HG03354 (cell line): ENCODE data around the gene SELP.
"Not testable (repeated sequence)": the region's sequence is repeated elsewhere in the genome, so short reads cannot be mapped to it uniquely, and the experiment has no call there.

Experiments
- ATAC-seq: cut with Tn5 transposase; IDR thresholded peaks from one replicate; pipeline ENCODE4 v1.9.1; 2021; ENCODE audit warnings: mild to moderate bottlenecking; ENCODE audit not compliant: unreplicated experiment, poor library complexity, severe bottlenecking

SELP gene

GRCh38 chr1:169630006-169630405 lies at the start of gene SELP:
TSS of gene SELP (minus strand) at chr1:169630124. CDS start at chr1:169630074, 50 bp downstream.
- ATAC-seq: no peak

- ATAC-seq: no peak
These were observed 49.8 kb upstream of the SELP start for GRCh38 chr1:169679692-169680091.

GRCh38 chr1:169676001-169676400 lies 46.1 kb upstream of the SELP start:
- ATAC-seq: no peak

- no peak for ATAC-seq
These were observed 40.9 kb upstream of the SELP start for GRCh38 chr1:169670836-169671235.

GRCh38 chr1:169670244-169670643 lies 40.3 kb upstream of the SELP start:
- ATAC-seq: not testable (repeated sequence)

GRCh38 chr1:169667699-169668596 lies 38.0 kb upstream of the SELP start:
- not testable (repeated sequence) for ATAC-seq

GRCh38 chr1:169667227-169667639 lies 37.3 kb upstream of the SELP start:
- ATAC-seq: peak; percentile 77

- ATAC-seq: not testable (repeated sequence)
These were observed 32.8 kb upstream of the SELP start for GRCh38 chr1:169662680-169663079.

- ATAC-seq: not testable (repeated sequence)
These were observed 31.1 kb upstream of the SELP start for GRCh38 chr1:169661066-169661465.

- ATAC-seq: not testable (repeated sequence)
These were observed 28.9 kb upstream of the SELP start for GRCh38 chr1:169658777-169659176.

GRCh38 chr1:169653873-169654272 lies 23.9 kb upstream of the SELP start:
- no peak for ATAC-seq

GRCh38 chr1:169651035-169651434 lies 21.1 kb upstream of the SELP start:
- ATAC-seq: no peak

GRCh38 chr1:169650551-169650950 lies 20.6 kb upstream of the SELP start:
- ATAC-seq: no peak

- no peak for ATAC-seq
These were observed 18.8 kb upstream of the SELP start for GRCh38 chr1:169648709-169649108.

- ATAC-seq: no peak
These were observed 18.3 kb upstream of the SELP start for GRCh38 chr1:169648187-169648586.

GRCh38 chr1:169647512-169647911 lies 17.6 kb upstream of the SELP start:
- no peak for ATAC-seq

- no peak for ATAC-seq
These were observed 14.4 kb upstream of the SELP start for GRCh38 chr1:169644297-169644696.

- ATAC-seq: no peak
These were observed 5.0 kb upstream of the SELP start for GRCh38 chr1:169634877-169635276.

- no peak for ATAC-seq
These were observed 4.2 kb upstream of the SELP start for GRCh38 chr1:169634145-169634544.

GRCh38 chr1:169631249-169631648 lies 1.3 kb upstream of the SELP start:
- no peak for ATAC-seq

- ATAC-seq: no peak
These were observed 5.0 kb downstream of the SELP start for GRCh38 chr1:169624912-169625311.
